ENCODE data around the gene ERC2.

ERC2 gene

GRCh38 chr3:55827786-55828185 is 640.5 kb downstream of the ERC2 start:
- TF ChIP-seq CEBPB (IDR thresholded peaks at IDR 0.05) (no peak), EP300 (IDR thresholded peaks at IDR 0.05; ENCODE audit: borderline replicate concordance) (no peak), RAD21 (IDR thresholded peaks at IDR 0.05; ENCODE audit: low read depth) (no peak), YY1 (IDR thresholded peaks at IDR 0.05; ENCODE audit: low read depth) (no peak)

GRCh38 chr3:55826731-55827496 is 641.4 kb downstream of the ERC2 start:
- TF ChIP-seq CEBPB (IDR thresholded peaks at IDR 0.05) (no peak), EP300 (IDR thresholded peaks at IDR 0.05; ENCODE audit: borderline replicate concordance) (no peak), NFIC (IDR thresholded peaks at IDR 0.05) (no peak), MAX (IDR thresholded peaks at IDR 0.05) (no peak), TEAD4 (IDR thresholded peaks at IDR 0.05) (no peak), ZBTB7A (IDR thresholded peaks at IDR 0.05; ENCODE audit: low read depth) (no peak), TCF12 (IDR thresholded peaks at IDR 0.05; ENCODE audit: low read depth) (no peak)

- TF ChIP-seq USF1 (IDR thresholded peaks at IDR 0.05) (no peak), TCF12 (IDR thresholded peaks at IDR 0.05; ENCODE audit: low read depth) (no peak), EGR1 (IDR thresholded peaks at IDR 0.05) (no peak), TEAD4 (IDR thresholded peaks at IDR 0.05) (no peak), MAX (IDR thresholded peaks at IDR 0.05) (no peak), TAF1 (IDR thresholded peaks at IDR 0.05; ENCODE audit: low read depth) (no peak), CREB1 (IDR thresholded peaks at IDR 0.05; ENCODE audit: low read depth) (no peak), REST (IDR thresholded peaks at IDR 0.05; ENCODE audit: low read depth) (no peak), FOXM1 (IDR thresholded peaks at IDR 0.05; ENCODE audit: borderline replicate concordance, low read depth) (no peak), NFIC (IDR thresholded peaks at IDR 0.05) (no peak), CEBPB (IDR thresholded peaks at IDR 0.05) (no peak), ZBTB7A (IDR thresholded peaks at IDR 0.05; ENCODE audit: low read depth) (no peak), EP300 (IDR thresholded peaks at IDR 0.05; ENCODE audit: borderline replicate concordance) (no peak), YY1 (IDR thresholded peaks at IDR 0.05; ENCODE audit: low read depth) (no peak)
Measured at GRCh38 chr3:55826097-55826496, 642.2 kb downstream of the ERC2 start.

- no peak for TF ChIP-seq CREB1 (IDR thresholded peaks at IDR 0.05; ENCODE audit: low read depth)
- TF ChIP-seq YY1 (IDR thresholded peaks at IDR 0.05; ENCODE audit: low read depth): no peak
- TF ChIP-seq ZBTB7A (IDR thresholded peaks at IDR 0.05; ENCODE audit: low read depth): no peak
- no peak for TF ChIP-seq EP300 (IDR thresholded peaks at IDR 0.05; ENCODE audit: borderline replicate concordance)
- no peak for TF ChIP-seq USF1 (IDR thresholded peaks at IDR 0.05)
- TF ChIP-seq CEBPB (IDR thresholded peaks at IDR 0.05): no peak
- TF ChIP-seq FOXM1 (IDR thresholded peaks at IDR 0.05; ENCODE audit: borderline replicate concordance, low read depth): no peak
- TF ChIP-seq RAD21 (IDR thresholded peaks at IDR 0.05; ENCODE audit: low read depth): no peak
- TF ChIP-seq EGR1 (IDR thresholded peaks at IDR 0.05): no peak
- TF ChIP-seq TCF12 (IDR thresholded peaks at IDR 0.05; ENCODE audit: low read depth): no peak
- no peak for TF ChIP-seq TEAD4 (IDR thresholded peaks at IDR 0.05)
Measured at GRCh38 chr3:55824406-55824805, 643.9 kb downstream of the ERC2 start.

GRCh38 chr3:55823829-55824228 is 644.4 kb downstream of the ERC2 start:
- TF ChIP-seq TEAD4 (IDR thresholded peaks at IDR 0.05): no peak
- TF ChIP-seq YY1 (IDR thresholded peaks at IDR 0.05; ENCODE audit: low read depth): no peak

GRCh38 chr3:55823001-55823400 is 645.3 kb downstream of the ERC2 start:
- TF ChIP-seq ZBTB7A (IDR thresholded peaks at IDR 0.05; ENCODE audit: low read depth): no peak
- TF ChIP-seq REST (IDR thresholded peaks at IDR 0.05; ENCODE audit: low read depth): no peak

GRCh38 chr3:55819005-55819404 is 649.3 kb downstream of the ERC2 start:
- no peak for TF ChIP-seq MAX (IDR thresholded peaks at IDR 0.05)
- no peak for TF ChIP-seq TEAD4 (IDR thresholded peaks at IDR 0.05)
- no peak for TF ChIP-seq CEBPB (IDR thresholded peaks at IDR 0.05)
- no peak for TF ChIP-seq EGR1 (IDR thresholded peaks at IDR 0.05)
- no peak for TF ChIP-seq CREB1 (IDR thresholded peaks at IDR 0.05; ENCODE audit: low read depth)
- TF ChIP-seq NFIC (IDR thresholded peaks at IDR 0.05): no peak
- no peak for TF ChIP-seq YY1 (IDR thresholded peaks at IDR 0.05; ENCODE audit: low read depth)
- no peak for TF ChIP-seq REST (IDR thresholded peaks at IDR 0.05; ENCODE audit: low read depth)
- no peak for TF ChIP-seq EP300 (IDR thresholded peaks at IDR 0.05; ENCODE audit: borderline replicate concordance)
- no peak for TF ChIP-seq TCF12 (IDR thresholded peaks at IDR 0.05; ENCODE audit: low read depth)

Measured in Ishikawa (cell line).